Myocyte (in vitro differentiated cells): Measurements from ENCODE around the gene CRMP1. TPM values are rescaled to one million over a fixed set of nuclear protein-coding genes. Genes with fewer than 3 reads are reported as not detected.

Source experiments
- DNase-seq: peaks from one replicate; pipeline ENCODE4 v3.0.0-alpha.2; 2012; ENCODE audit warnings: low read depth
- microRNA counts: library from miRNA; unstranded; fragments of <30 nt; microRNA quantifications from one replicate; lab custom pipeline; 2016
- microRNA-seq: library from miRNA; unstranded; fragments of <30 nt; microRNA quantifications from one replicate; pipeline ENCODE4, GENCODE V29; 2016
- total RNA-seq: library from RNA; depleted of rRNA; stranded (reverse); fragments of >200 nt; gene quantifications from 2 replicates; pipeline ENCODE4 v1.2.3, GENCODE V29; 2014

Gene CRMP1
- total RNA-seq, 1 donor from 2014 or later, result 23.6 TPM

DNA sequence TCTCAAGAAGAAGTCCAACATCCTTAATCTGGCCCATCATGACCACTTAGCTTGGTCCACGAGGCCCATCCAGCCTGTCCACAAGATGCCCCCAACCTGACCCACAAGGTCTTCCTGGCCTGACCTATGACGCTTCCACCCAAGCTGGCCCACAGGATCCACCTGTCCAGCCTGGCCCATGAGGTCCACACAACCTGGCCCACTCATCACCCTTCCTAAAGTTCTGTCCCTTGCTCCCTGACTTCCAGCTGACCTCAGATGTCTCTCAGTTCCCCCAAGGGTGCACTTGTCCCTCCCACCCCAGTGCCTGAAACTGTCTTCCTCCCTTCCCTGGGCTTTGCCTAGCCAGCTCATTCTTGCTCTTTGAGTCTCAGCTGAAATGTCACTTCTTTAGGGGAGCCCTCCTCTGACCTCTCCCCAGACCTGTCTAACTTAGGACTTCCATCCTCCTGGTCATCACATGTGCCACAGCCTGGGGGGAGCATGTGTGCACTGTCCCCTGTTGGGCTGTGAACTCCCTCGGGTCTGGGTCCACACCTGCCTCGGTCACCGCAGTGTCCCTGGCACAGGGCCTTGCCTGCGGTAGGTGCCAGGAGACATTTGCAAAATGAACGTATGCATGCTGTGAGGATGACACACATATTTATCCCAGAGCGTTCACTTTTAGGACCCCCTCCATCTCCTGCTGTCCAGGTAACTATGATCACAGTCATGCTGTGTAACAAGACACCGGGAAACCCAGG, 120.2 kb downstream of the CRMP1 start:
- no peak for DNase-seq

MicroRNA genes within 50 kb of the gene (microRNA counts, 767-probe panel; counts per million panel counts)
- microRNA hsa-miR-378d (lab: Ali Mortazavi, UCI), result not detected

Small RNA genes lying within 50 kb of the gene (microRNA-seq; reads per million reads assigned to microRNA genes)
- not detected for gene MIR378D1

Other genes starting within 250 kb of the CRMP1 start
- gene EVC2, start 184.5 kb downstream of the CRMP1 start, total RNA-seq, result 10.8 and 11.6 TPM in 2 replicates
- 74.5 and 82.9 TPM in 2 replicates for gene EVC, start 181.9 kb downstream of the CRMP1 start, total RNA-seq
- 0.05 TPM in 2 replicates for gene C4orf50, start 125.3 kb upstream of the CRMP1 start, total RNA-seq